AG04450 (cell line): ENCODE data around the gene HDAC7. TPM values are rescaled to one million over a fixed set of nuclear protein-coding genes. Genes with fewer than 3 reads are reported as not detected.

Experiments
- CTCF ChIA-PET: fragments of 300-600, 350-600 bp; formaldehyde crosslinking; extraction: SDS; loops from one replicate; lab custom pipeline; 2022; ENCODE audit warnings: antibody characterized with exemption, inconsistent platforms; lab: Charles Lee
- POLR2A ChIA-PET: fragments of 350-600 bp; formaldehyde crosslinking; extraction: SDS; loops from one replicate; lab custom pipeline; 2021; ENCODE audit warnings: antibody characterized with exemption, inconsistent platforms; lab: Yijun Ruan, JAX
- DNase-seq: peaks from one replicate; pipeline ENCODE4 v3.0.0-alpha.2; 2011; ENCODE audit warnings: low read depth, low spot score
- H3K27ac ChIP-seq: one replicate; pipeline ENCODE4 v1.5.1; 2012; ENCODE audit warnings: low read depth, low read length, control low read depth
- H3K27me3 ChIP-seq: one replicate; pipeline ENCODE4 v1.6.0; 2012; ENCODE audit warnings: low read length; ENCODE audit not compliant: control insufficient read depth, insufficient read depth
- H3K4me3 ChIP-seq: 2 replicates; pipeline ENCODE4 v1.5.1; 2011; ENCODE audit warnings: mild to moderate bottlenecking, low read depth, low read length, control low read depth
- H3K9me3 ChIP-seq: 2 replicates; pipeline ENCODE4 v1.5.1; 2012; ENCODE audit warnings: low read length; ENCODE audit not compliant: control insufficient read depth, insufficient read depth
- polyA plus RNA-seq: library from polyadenylated mRNA; depleted of rRNA; stranded (reverse); fragments of >200 nt; gene quantifications from 2 replicates; pipeline ENCODE4 v1.2.3, GENCODE V29; 2011
- TF ChIP-seq, protein P1 (sequence below): IDR thresholded peaks from 2 replicates; pipeline ENCODE4 v1.5.1; 2011; ENCODE audit warnings: low read depth, low read length, control low read depth, inconsistent platforms

Gene HDAC7
- polyA plus RNA-seq, 1 experiment = 17.1 TPM

DNA sequence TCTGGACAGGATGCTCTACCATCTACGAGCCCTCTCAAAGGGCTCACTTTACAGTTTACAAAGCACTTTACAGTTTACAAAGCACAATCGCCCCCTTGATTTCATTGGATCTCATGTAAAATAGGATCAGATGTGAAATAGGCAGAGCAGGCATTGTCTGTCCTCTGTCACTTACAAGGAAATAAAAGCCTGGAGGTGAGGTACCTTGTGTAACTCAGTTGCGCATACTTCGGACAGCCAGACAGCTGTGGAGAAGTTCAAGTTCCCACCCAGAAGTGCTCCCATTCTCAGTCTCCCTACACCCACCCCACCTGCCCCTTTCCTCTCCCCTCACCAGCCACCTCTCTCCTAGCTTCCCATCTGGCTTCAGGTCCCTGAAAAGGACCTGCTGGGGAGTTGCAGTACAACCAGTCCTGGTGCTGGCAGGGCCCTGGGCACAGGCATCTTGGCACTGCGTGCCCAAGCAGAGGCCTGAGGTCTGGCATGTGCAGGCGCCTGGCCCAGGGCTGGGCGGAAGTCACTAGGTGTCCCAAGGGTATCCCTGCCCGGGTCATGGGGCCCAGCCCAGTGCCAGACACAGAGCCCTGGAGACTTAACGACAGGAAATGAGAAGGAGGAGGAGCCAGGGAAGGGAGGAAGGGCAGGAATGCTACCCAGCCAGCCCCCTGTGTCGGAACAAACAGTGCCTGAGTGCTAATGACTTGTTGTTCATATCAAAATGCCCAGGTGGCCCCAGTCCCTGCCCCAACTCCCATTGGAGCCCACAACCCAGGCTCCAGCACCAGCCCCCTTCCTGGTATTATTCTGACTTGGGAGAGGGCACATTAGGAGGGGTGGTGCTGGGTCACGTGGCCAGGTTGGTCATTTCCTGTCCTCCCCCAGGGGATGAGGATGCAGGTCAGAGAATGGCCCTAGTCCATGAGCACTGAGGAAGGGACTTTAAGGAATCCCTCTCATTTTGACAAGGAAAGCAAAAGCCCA lies 66.4 kb downstream of the HDAC7 start:
- H3K9me3 ChIP-seq = no peaks in the 10 kb centered on the region
- no peaks in the 10 kb centered on the region for H3K27me3 ChIP-seq
- DNase-seq = no peak
- TF ChIP-seq, protein P1, sequence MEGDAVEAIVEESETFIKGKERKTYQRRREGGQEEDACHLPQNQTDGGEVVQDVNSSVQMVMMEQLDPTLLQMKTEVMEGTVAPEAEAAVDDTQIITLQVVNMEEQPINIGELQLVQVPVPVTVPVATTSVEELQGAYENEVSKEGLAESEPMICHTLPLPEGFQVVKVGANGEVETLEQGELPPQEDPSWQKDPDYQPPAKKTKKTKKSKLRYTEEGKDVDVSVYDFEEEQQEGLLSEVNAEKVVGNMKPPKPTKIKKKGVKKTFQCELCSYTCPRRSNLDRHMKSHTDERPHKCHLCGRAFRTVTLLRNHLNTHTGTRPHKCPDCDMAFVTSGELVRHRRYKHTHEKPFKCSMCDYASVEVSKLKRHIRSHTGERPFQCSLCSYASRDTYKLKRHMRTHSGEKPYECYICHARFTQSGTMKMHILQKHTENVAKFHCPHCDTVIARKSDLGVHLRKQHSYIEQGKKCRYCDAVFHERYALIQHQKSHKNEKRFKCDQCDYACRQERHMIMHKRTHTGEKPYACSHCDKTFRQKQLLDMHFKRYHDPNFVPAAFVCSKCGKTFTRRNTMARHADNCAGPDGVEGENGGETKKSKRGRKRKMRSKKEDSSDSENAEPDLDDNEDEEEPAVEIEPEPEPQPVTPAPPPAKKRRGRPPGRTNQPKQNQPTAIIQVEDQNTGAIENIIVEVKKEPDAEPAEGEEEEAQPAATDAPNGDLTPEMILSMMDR = no peak
- H3K4me3 ChIP-seq = no peak overlapping the region
- CTCF ChIA-PET = interaction anchor here (0.5 to 13.2 kb wide), 2 partner anchors 10 to 965 kb away, joined by 4 to 116 read pairs; no protein-coding TSS in a partner anchor
- POLR2A ChIA-PET = interaction anchor here (1.8 kb wide), 1 partner anchor 15 kb away, joined by 5 read pairs; no protein-coding TSS in a partner anchor
- no peak overlapping the region for H3K27ac ChIP-seq

DNA sequence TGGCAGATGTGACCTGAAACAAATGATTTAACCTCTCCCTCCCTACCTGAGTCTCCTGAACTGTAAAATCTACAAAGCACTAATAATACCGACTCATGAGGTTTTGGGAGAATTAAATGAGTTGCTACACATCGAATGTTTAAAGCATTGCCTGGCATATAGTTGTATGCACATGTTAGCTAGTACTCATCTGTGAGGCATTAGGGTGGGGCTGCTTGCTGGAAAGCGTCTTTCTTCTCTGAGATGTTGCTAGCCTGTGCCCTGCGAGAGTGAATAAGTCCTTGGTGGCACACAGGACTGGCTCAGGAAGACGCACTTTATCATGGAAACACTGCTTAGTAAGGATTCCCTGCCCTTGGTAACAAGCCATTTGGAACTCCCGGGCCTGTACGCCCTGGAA lies 67.2 kb downstream of the HDAC7 start:
- POLR2A ChIA-PET = interaction anchor here (0.6 to 1.8 kb wide), 2 partner anchors 16 to 93 kb away, joined by 3 to 5 read pairs; no protein-coding TSS in a partner anchor
- no peaks in the 10 kb centered on the region for H3K27me3 ChIP-seq
- DNase-seq = no peak
- no peaks in the 10 kb centered on the region for H3K9me3 ChIP-seq
- H3K4me3 ChIP-seq = no peak overlapping the region
- no peak overlapping the region for H3K27ac ChIP-seq
- TF ChIP-seq, protein P1 = no peak
- CTCF ChIA-PET = interaction anchor here (13.2 kb wide), 1 partner anchor 10 kb away, joined by 116 read pairs; no protein-coding TSS in a partner anchor

DNA sequence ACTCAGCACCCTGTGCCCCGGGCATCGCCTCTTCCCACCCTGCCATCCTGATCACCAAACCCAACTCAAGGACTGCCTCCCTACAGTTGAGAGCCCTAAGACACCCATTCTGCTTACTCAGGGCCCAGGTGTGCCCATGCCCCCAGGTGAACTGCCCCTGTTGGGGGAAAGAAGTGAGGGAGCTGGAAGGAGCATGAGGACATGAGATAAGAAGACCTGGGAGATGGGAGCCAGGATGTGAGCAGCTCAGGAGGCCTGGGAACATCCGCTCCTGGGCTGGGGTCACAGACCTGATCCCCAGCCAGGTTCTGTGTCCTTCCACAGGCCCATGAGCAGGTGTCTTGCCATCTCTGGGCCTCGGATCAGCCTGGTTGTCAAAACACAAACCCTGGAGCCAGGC lies 67.6 kb downstream of the HDAC7 start:
- no peaks in the 10 kb centered on the region for H3K27me3 ChIP-seq
- H3K4me3 ChIP-seq = no peak overlapping the region
- CTCF ChIA-PET = interaction anchor here (13.2 kb wide), 1 partner anchor 9 kb away, joined by 116 read pairs; no protein-coding TSS in a partner anchor
- TF ChIP-seq, protein P1 = no peak
- no peaks in the 10 kb centered on the region for H3K9me3 ChIP-seq
- no peak for DNase-seq
- no peak overlapping the region for H3K27ac ChIP-seq
- POLR2A ChIA-PET = interaction anchor here (0.6 to 1.8 kb wide), 2 partner anchors 16 to 93 kb away, joined by 3 to 5 read pairs; no protein-coding TSS in a partner anchor

DNA sequence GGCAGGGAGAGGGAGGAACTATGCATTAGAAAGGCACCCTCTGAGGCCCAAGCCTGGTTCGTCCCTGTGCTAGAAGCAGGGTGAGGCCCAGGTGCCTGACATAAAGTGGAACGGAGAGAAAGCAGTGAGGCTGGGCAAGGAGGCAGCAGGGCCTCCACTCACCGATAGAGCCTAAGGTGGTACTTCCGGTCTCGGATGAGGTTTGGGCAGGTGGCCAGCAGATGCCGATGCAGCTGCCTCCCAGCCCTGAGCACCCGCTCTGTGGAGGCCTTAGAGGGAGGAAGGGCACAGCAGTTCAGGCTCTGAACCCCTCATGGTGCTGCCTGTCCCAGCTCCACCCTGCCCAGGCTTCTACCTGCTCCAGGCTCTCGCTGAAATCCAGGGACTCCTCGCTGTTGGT lies 68.1 kb downstream of the HDAC7 start:
- Histone ChIP-seq H3K4me3 (no peak overlapping the region), H3K27me3 (peaks cover 4% of the 10 kb centered on the region), H3K27ac (no peak overlapping the region), H3K9me3 (no peaks in the 10 kb centered on the region)
- no peak for DNase-seq
- TF ChIP-seq, protein P1 = no peak
- ChIA-PET CTCF (interaction anchor here (13.2 kb wide), 1 partner anchor 9 kb away, joined by 116 read pairs; no protein-coding TSS in a partner anchor), POLR2A (interaction anchor here (1.8 kb wide), 1 partner anchor 17 kb away, joined by 5 read pairs; no protein-coding TSS in a partner anchor)
